HepG2 (cell line): ENCODE results near the gene NET1. TPM values are rescaled to one million over a fixed set of nuclear protein-coding genes. Genes with fewer than 3 reads are reported as not detected.

Source experiments
- MTERF4 ChIP-seq: sonication (generic); formaldehyde crosslinking; IDR thresholded peaks from 2 replicates; pipeline ENCODE4 v1.8.0; 2023; ENCODE audit warnings: mild to moderate bottlenecking, missing genetic modification reagents
- PAXIP1 ChIP-seq: sonication (generic); formaldehyde crosslinking; conservative IDR thresholded peaks from 2 replicates; pipeline ENCODE4 v1.4.0; 2020; ENCODE audit warnings: mild to moderate bottlenecking, missing genetic modification reagents, moderate library complexity
- TERF1 ChIP-seq: sonication (generic); formaldehyde crosslinking; IDR thresholded peaks from 2 replicates; pipeline ENCODE4 v1.8.0; 2022; ENCODE audit warnings: mild to moderate bottlenecking, missing genetic modification reagents, moderate library complexity
- TOE1 ChIP-seq: sonication (generic); formaldehyde crosslinking; IDR thresholded peaks from 2 replicates; pipeline ENCODE4 v1.4.0; 2020; ENCODE audit warnings: mild to moderate bottlenecking, missing genetic modification reagents
- TP53 ChIP-seq: sonication (generic); formaldehyde crosslinking; conservative IDR thresholded peaks from 2 replicates; pipeline ENCODE4 v1.4.0; 2020; ENCODE audit warnings: missing genetic modification reagents
- ZC3H13 ChIP-seq: sonication (generic); formaldehyde crosslinking; IDR thresholded peaks from 2 replicates; pipeline ENCODE4 v1.8.1; 2023; ENCODE audit warnings: mild to moderate bottlenecking, missing genetic modification reagents, moderate library complexity
- ZNF10 ChIP-seq: sonication (generic); formaldehyde crosslinking; IDR thresholded peaks from 2 replicates; pipeline ENCODE4 v1.4.0; 2020; ENCODE audit warnings: mild to moderate bottlenecking, low read depth, missing genetic modification reagents, borderline replicate concordance
- ZNF124 ChIP-seq: sonication (generic); formaldehyde crosslinking; IDR thresholded peaks from 2 replicates; pipeline ENCODE4 v1.4.0; 2020; ENCODE audit warnings: missing genetic modification reagents
- ZNF230 ChIP-seq: sonication (generic); formaldehyde crosslinking; IDR thresholded peaks from 2 replicates; pipeline ENCODE4 v1.4.0; 2020; ENCODE audit warnings: mild to moderate bottlenecking, missing genetic modification reagents
- ZNF614 ChIP-seq: IDR thresholded peaks from 2 replicates; pipeline ENCODE4 v1.6.1; 2018; ENCODE audit warnings: missing biosample characterization, missing genetic modification reagents, inconsistent platforms, borderline replicate concordance
- ZNF784 ChIP-seq: sonication (generic); formaldehyde crosslinking; IDR thresholded peaks from 2 replicates; pipeline ENCODE4 v1.5.1; 2020; ENCODE audit warnings: missing genetic modification reagents, mild to moderate bottlenecking, borderline replicate concordance
- ZNF788 ChIP-seq: sonication (generic); formaldehyde crosslinking; IDR thresholded peaks from 2 replicates; pipeline ENCODE4 v1.5.0; 2020; ENCODE audit warnings: mild to moderate bottlenecking, missing genetic modification reagents, borderline replicate concordance
- polyA plus RNA-seq, 8 experiments: library from polyadenylated mRNA; depleted of rRNA in 3 of 8; stranded (reverse) in 7 of 8; unstranded in 1 of 8; fragments of >200 nt; fragmentation: Illumina TruSeq in 4 of 8; extraction: Trizol in 4 of 8; gene quantifications; 2 replicates each; pipeline versions ENCODE4 v1.2.1 to v1.2.3, GENCODE V29; 2011 to 2016; ENCODE audit warnings: low read depth in 4 of 8, missing spikeins in 1 of 8, mixed read lengths in 1 of 8; ENCODE audit not compliant: insufficient read depth in 1 of 8
- total RNA-seq, 5 experiments: library from RNA; depleted of rRNA; stranded (reverse); fragments of >200 nt; fragmentation: Illumina TruSeq; extraction: Trizol; gene quantifications; 2 replicates each; pipeline ENCODE4 v1.2.3, GENCODE V29; 2016; ENCODE audit warnings: low read depth in 1 of 5
- TF ChIP-seq, protein P1 (sequence below): sonication (generic); formaldehyde crosslinking; IDR thresholded peaks from 2 replicates; pipeline ENCODE4 v1.5.0; 2020; ENCODE audit warnings: mild to moderate bottlenecking, missing genetic modification reagents, borderline replicate concordance

The NET1 gene
- total and polyA plus RNA-seq, 2 of the 13 experiments (the other 11 are each of a cell fraction or from before 2014, with no cell fraction given), result 48.1 to 65.8 TPM

DNA sequence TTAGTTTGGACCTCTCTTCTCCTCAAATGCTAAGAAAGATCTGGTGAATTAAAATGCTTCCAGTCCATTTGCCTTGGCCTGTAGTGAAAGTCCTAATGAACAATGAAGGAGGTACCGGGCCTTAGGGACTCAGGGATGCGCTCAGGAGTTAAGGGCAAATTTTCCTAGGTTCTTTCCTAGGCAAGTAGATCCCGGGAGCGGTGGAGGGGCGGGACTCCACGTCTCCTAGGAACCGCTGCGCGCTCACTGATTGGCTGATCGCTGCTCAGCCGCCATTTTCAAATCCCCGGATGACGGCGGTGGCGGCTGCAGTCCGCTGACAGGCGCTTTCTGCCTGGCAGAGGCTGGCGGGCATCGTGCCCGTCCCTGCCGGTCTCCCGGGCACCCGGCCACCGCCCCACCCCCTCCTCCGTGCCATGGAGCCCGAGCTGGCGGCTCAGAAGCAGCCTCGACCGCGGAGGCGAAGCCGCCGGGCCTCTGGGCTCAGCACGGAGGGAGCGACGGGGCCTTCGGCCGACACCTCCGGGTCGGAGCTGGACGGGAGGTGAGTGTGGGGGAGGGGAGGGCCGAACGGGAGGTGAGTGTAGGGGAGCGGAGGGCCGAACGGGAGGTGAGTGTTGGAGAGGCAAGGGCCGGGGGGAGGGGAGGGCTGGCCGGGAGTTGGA is at the start of gene NET1 (continued):
- TF ChIP-seq ZNF784 (no peak), TOE1 (CRISPR knock-in tag) (no peak), ZNF614 (0 out of 2 replicates have a peak, but pooled peaks have one; percentile 27), ZNF230 (no peak), ZC3H13 (no peak; the same call in 1 of the 2 replicates), TP53 (no peak), ZNF124 (CRISPR knock-in tag) (no peak), ZNF788 (CRISPR knock-in tag) (no peak), TERF1 (CRISPR knock-in tag) (no peak), ZNF10 (CRISPR knock-in tag) (no peak), PAXIP1 (no peak), MTERF4 (CRISPR knock-in tag) (no peak)
- TF ChIP-seq, protein P1, sequence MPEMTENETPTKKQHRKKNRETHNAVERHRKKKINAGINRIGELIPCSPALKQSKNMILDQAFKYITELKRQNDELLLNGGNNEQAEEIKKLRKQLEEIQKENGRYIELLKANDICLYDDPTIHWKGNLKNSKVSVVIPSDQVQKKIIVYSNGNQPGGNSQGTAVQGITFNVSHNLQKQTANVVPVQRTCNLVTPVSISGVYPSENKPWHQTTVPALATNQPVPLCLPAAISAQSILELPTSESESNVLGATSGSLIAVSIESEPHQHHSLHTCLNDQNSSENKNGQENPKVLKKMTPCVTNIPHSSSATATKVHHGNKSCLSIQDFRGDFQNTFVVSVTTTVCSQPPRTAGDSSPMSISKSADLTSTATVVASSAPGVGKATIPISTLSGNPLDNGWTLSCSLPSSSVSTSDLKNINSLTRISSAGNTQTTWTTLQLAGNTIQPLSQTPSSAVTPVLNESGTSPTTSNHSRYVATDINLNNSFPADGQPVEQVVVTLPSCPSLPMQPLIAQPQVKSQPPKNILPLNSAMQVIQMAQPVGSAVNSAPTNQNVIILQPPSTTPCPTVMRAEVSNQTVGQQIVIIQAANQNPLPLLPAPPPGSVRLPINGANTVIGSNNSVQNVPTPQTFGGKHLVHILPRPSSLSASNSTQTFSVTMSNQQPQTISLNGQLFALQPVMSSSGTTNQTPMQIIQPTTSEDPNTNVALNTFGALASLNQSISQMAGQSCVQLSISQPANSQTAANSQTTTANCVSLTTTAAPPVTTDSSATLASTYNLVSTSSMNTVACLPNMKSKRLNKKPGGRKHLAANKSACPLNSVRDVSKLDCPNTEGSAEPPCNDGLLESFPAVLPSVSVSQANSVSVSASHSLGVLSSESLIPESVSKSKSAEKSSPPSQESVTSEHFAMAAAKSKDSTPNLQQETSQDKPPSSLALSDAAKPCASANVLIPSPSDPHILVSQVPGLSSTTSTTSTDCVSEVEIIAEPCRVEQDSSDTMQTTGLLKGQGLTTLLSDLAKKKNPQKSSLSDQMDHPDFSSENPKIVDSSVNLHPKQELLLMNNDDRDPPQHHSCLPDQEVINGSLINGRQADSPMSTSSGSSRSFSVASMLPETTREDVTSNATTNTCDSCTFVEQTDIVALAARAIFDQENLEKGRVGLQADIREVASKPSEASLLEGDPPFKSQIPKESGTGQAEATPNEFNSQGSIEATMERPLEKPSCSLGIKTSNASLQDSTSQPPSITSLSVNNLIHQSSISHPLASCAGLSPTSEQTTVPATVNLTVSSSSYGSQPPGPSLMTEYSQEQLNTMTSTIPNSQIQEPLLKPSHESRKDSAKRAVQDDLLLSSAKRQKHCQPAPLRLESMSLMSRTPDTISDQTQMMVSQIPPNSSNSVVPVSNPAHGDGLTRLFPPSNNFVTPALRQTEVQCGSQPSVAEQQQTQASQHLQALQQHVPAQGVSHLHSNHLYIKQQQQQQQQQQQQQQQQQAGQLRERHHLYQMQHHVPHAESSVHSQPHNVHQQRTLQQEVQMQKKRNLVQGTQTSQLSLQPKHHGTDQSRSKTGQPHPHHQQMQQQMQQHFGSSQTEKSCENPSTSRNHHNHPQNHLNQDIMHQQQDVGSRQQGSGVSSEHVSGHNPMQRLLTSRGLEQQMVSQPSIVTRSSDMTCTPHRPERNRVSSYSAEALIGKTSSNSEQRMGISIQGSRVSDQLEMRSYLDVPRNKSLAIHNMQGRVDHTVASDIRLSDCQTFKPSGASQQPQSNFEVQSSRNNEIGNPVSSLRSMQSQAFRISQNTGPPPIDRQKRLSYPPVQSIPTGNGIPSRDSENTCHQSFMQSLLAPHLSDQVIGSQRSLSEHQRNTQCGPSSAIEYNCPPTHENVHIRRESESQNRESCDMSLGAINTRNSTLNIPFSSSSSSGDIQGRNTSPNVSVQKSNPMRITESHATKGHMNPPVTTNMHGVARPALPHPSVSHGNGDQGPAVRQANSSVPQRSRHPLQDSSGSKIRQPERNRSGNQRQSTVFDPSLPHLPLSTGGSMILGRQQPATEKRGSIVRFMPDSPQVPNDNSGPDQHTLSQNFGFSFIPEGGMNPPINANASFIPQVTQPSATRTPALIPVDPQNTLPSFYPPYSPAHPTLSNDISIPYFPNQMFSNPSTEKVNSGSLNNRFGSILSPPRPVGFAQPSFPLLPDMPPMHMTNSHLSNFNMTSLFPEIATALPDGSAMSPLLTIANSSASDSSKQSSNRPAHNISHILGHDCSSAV (CRISPR knock-in tag), result no peak
